PC-9 (cell line): ENCODE data around the gene CCDC9. TPM values are rescaled to one million over a fixed set of nuclear protein-coding genes. Genes with fewer than 3 reads are reported as not detected.

ENCODE experiments used
- BruUV-seq: library from RNA; stranded (reverse); fragments of 400-500 nt; replicated peaks from 2 replicates; lab custom pipeline; 2021; lab: Mats Ljungman, UMichigan
- CTCF ChIA-PET: fragments of 300-600 bp; sonication (Branson Sonifier 250); formaldehyde crosslinking; loops from one replicate; lab custom pipeline; 2022; ENCODE audit warnings: antibody characterized with exemption; lab: Charles Lee
- POLR2A ChIA-PET: fragments of 300-600 bp; sonication (Branson Sonifier 250); formaldehyde crosslinking; loops from one replicate; lab custom pipeline; 2022; ENCODE audit warnings: antibody characterized with exemption; ENCODE audit not compliant: unreplicated experiment; lab: Charles Lee
- DNase-seq, 2 experiments: peaks; one replicate each; pipeline versions ENCODE4 v3.0.0 to v3.0.0-alpha.2; 2015 to 2022; ENCODE audit warnings: mixed read lengths in 1 of 2
- H2AFZ ChIP-seq: fragments of 200-600 bp; sonication (generic); 2 replicates; pipeline ENCODE4 v1.8.1; 2017; ENCODE audit warnings: antibody characterized with exemption
- H3F3A ChIP-seq: fragments of 200-600 bp; sonication (generic); 2 replicates; pipeline ENCODE4 v1.8.1; 2017; ENCODE audit warnings: antibody characterized with exemption, mild to moderate bottlenecking, low read depth; ENCODE audit not compliant: insufficient read depth
- H3K27ac ChIP-seq: fragments of 200-600 bp; sonication (generic); 2 replicates; pipeline ENCODE4 v1.6.1; 2016; ENCODE audit warnings: mixed run types
- H3K27me3 ChIP-seq: fragments of 200-600 bp; sonication (generic); 2 replicates; pipeline ENCODE4 v1.6.1; 2016; ENCODE audit warnings: low read depth, mixed run types; ENCODE audit not compliant: insufficient read depth
- H3K36me3 ChIP-seq: fragments of 200-600 bp; sonication (generic); 2 replicates; pipeline ENCODE4 v1.6.1; 2016; ENCODE audit warnings: low read depth, mixed run types
- H3K4me1 ChIP-seq: fragments of 200-600 bp; sonication (generic); replicated peaks from 2 replicates; pipeline ENCODE4 v1.6.1; 2016; ENCODE audit warnings: mixed run types; ENCODE audit not compliant: insufficient read depth
- H3K4me2 ChIP-seq: fragments of 200-600 bp; sonication (generic); 2 replicates; pipeline ENCODE4 v1.6.1; 2017; ENCODE audit warnings: mixed run types
- H3K4me3 ChIP-seq: fragments of 200-600 bp; sonication (generic); 2 replicates; pipeline ENCODE4 v1.6.1; 2016; ENCODE audit warnings: mixed run types
- H3K79me2 ChIP-seq: fragments of 200-600 bp; sonication (generic); 2 replicates; pipeline ENCODE4 v1.6.1; 2017; ENCODE audit warnings: low read depth, mixed run types
- H3K9me2 ChIP-seq: fragments of 200-600 bp; sonication (generic); 2 replicates; pipeline ENCODE4 v1.8.1; 2017; ENCODE audit warnings: mild to moderate bottlenecking; ENCODE audit not compliant: insufficient read depth
- H3K9me3 ChIP-seq: fragments of 200-600 bp; sonication (generic); 2 replicates; pipeline ENCODE4 v1.8.1; 2016; ENCODE audit warnings: low read depth; ENCODE audit not compliant: insufficient read depth
- H4K20me1 ChIP-seq: fragments of 200-600 bp; sonication (generic); 2 replicates; pipeline ENCODE4 v1.8.1; 2017; ENCODE audit not compliant: insufficient read depth
- CTCF ChIP-seq: fragments of 200-600 bp; sonication (generic); conservative IDR thresholded peaks from 2 replicates; pipeline ENCODE4 v1.6.1; 2017; ENCODE audit warnings: mixed run types, antibody characterized with exemption, mild to moderate bottlenecking, moderate library complexity
- EZH2 ChIP-seq: fragments of 200-600 bp; sonication (generic); IDR thresholded peaks from 2 replicates; pipeline ENCODE4 v1.8.0; 2017; ENCODE audit warnings: antibody characterized with exemption, low read depth
- intact Hi-C: fragments of 100-400 bp; cut with micrococcal nuclease; formaldehyde crosslinking; loops from one replicate; pipeline ENCODE4 v1.10.0; 2022; ENCODE audit not compliant: unreplicated experiment
- total RNA-seq: library from RNA; stranded (reverse); gene quantifications from 2 replicates; pipeline ENCODE4 v1.2.3, GENCODE V29; 2021

CCDC9 gene
- total RNA-seq, 1 experiment from 2014 or later: 37.0 TPM

GRCh38 chr19:47221080-47221841, 35.1 kb upstream of the CCDC9 start:
- H3K79me2 ChIP-seq: no peaks in the 10 kb centered on the region
- H3K36me3 ChIP-seq: no peaks in the 10 kb centered on the region
- H3K27ac ChIP-seq: no peak overlapping the region
- H2AFZ ChIP-seq: no peak overlapping the region
- DNase-seq: no peak
- H3K27me3 ChIP-seq: no peaks in the 10 kb centered on the region
- H3K9me2 ChIP-seq: no peaks in the 10 kb centered on the region
- ChIA-PET POLR2A (no interaction called here), CTCF (interaction anchor here (0.6 kb wide), 1 partner anchor 62 kb away, joined by 3 read pairs; no protein-coding TSS in a partner anchor)
- TF ChIP-seq CTCF (no peak), EZH2 (no peak)
- H3K9me3 ChIP-seq: no peaks in the 10 kb centered on the region
- BruUV-seq: no TSS peak
- intact Hi-C loops: no loop called here
- H3K4me3 ChIP-seq: no peak overlapping the region
- peaks cover 19% of the 10 kb centered on the region; the same call in 1 of the 2 replicates for H3F3A ChIP-seq
- no peak overlapping the region for H3K4me2 ChIP-seq
- peaks cover 6% of the 10 kb centered on the region for H3K4me1 ChIP-seq
- H4K20me1 ChIP-seq: no peaks in the 10 kb centered on the region

- no peaks in the 10 kb centered on the region for H3K9me3 ChIP-seq
- intact Hi-C loops: no loop called here
- H3K4me1 ChIP-seq: peaks cover 12% of the 10 kb centered on the region
- no peak for DNase-seq
- no peaks in the 10 kb centered on the region for H3K36me3 ChIP-seq
- H3K4me3 ChIP-seq: no peak overlapping the region
- no peak overlapping the region for H3K27ac ChIP-seq
- H2AFZ ChIP-seq: no peak overlapping the region
- POLR2A ChIA-PET: no interaction called here
- TF ChIP-seq EZH2: no peak
- no peak for TF ChIP-seq CTCF
- H3F3A ChIP-seq: peaks cover 25% of the 10 kb centered on the region; the same call in 1 of the 2 replicates
- BruUV-seq: no TSS peak
- CTCF ChIA-PET: interaction anchor here (0.6 kb wide), 1 partner anchor 62 kb away, joined by 3 read pairs; no protein-coding TSS in a partner anchor
- no peaks in the 10 kb centered on the region for H3K9me2 ChIP-seq
- H3K4me2 ChIP-seq: no peak overlapping the region
- H3K79me2 ChIP-seq: no peaks in the 10 kb centered on the region
- H4K20me1 ChIP-seq: no peaks in the 10 kb centered on the region
- no peaks in the 10 kb centered on the region for H3K27me3 ChIP-seq
Observed at GRCh38 chr19:47221890-47222289, 34.4 kb upstream of the CCDC9 start.

GRCh38 chr19:47225746-47226425, 30.4 kb upstream of the CCDC9 start:
- BruUV-seq: no TSS peak
- H3K9me2 ChIP-seq: no peaks in the 10 kb centered on the region
- POLR2A ChIA-PET: interaction anchor here (0.6 to 0.7 kb wide), 8 partner anchors 18 to 438 kb away, joined by 3 to 16 read pairs (median 5); partner anchors contain the start of genes CCDC9 and SLC1A5
- peaks cover 46% of the 10 kb centered on the region for H3F3A ChIP-seq
- no peaks in the 10 kb centered on the region for H3K36me3 ChIP-seq
- peaks cover 38% of the 10 kb centered on the region for H3K4me1 ChIP-seq
- peak overlapping the region; percentile 57 for H3K27ac ChIP-seq
- peaks cover 18% of the 10 kb centered on the region for H4K20me1 ChIP-seq
- H2AFZ ChIP-seq: peak overlapping the region; percentile 54; the same call in 1 of the 2 replicates
- H3K4me3 ChIP-seq: peak overlapping the region; percentile 99
- H3K4me2 ChIP-seq: peak overlapping the region; percentile 90
- no peaks in the 10 kb centered on the region for H3K9me3 ChIP-seq
- intact Hi-C loops: loop anchor here (1.0 to 2.0 kb wide), 2 partner anchors 15 to 30 kb away; partner anchors contain the start of gene CCDC9
- no peaks in the 10 kb centered on the region for H3K27me3 ChIP-seq
- peaks cover 18% of the 10 kb centered on the region for H3K79me2 ChIP-seq
- CTCF ChIA-PET: interaction anchor here (0.6 to 1.6 kb wide), 4 partner anchors 11 to 335 kb away, joined by 4 to 14 read pairs (median 8); no protein-coding TSS in a partner anchor
- TF ChIP-seq CTCF (no peak), EZH2 (no peak)
- peak; percentile 64 to 88 for DNase-seq
